Astrocyte (in vitro differentiated cells and primary cell): ENCODE data around the gene IL10RB. TPM values are rescaled to one million over a fixed set of nuclear protein-coding genes. Genes with fewer than 3 reads are reported as not detected.

ENCODE experiments used
- DNase-seq: peaks from one replicate; pipeline ENCODE4 v3.0.0-alpha.2; 2010; ENCODE audit warnings: low read depth
- FAIRE-seq: peaks from 2 replicates; lab custom pipeline; 2011; peaks lifted over from hg19 to GRCh38; lab: Jason Lieb, UNC
- H2AFZ ChIP-seq: 2 replicates; pipeline ENCODE4 v1.6.0; 2012; ENCODE audit warnings: low read depth, low read length, inconsistent platforms
- H3K27ac ChIP-seq: 2 replicates; pipeline ENCODE4 v1.5.1; 2011; ENCODE audit warnings: low read depth, low read length, inconsistent platforms
- H3K27me3 ChIP-seq: 2 replicates; pipeline ENCODE4 v1.6.0; 2011; ENCODE audit warnings: low read length, inconsistent platforms; ENCODE audit not compliant: insufficient read depth
- H3K36me3 ChIP-seq: 2 replicates; pipeline ENCODE4 v1.5.1; 2011; ENCODE audit warnings: low read length, inconsistent platforms; ENCODE audit not compliant: insufficient read depth
- H3K4me1 ChIP-seq: 2 replicates; pipeline ENCODE4 v1.5.1; 2011; ENCODE audit warnings: low read length, inconsistent platforms; ENCODE audit not compliant: insufficient read depth
- H3K4me2 ChIP-seq: 2 replicates; pipeline ENCODE4 v1.6.0; 2012; ENCODE audit warnings: low read length, inconsistent platforms
- H3K4me3 ChIP-seq: 2 replicates; pipeline ENCODE4 v1.5.1; 2011; ENCODE audit warnings: low read depth, mild to moderate bottlenecking, low read length, inconsistent platforms; ENCODE audit not compliant: insufficient read depth
- H3K79me2 ChIP-seq: 2 replicates; pipeline ENCODE4 v1.6.0; 2012; ENCODE audit warnings: mild to moderate bottlenecking, low read length, inconsistent platforms; ENCODE audit not compliant: insufficient read depth
- H3K9ac ChIP-seq: 2 replicates; pipeline ENCODE4 v1.6.0; 2012; ENCODE audit warnings: mild to moderate bottlenecking, low read length, inconsistent platforms
- H3K9me3 ChIP-seq: 2 replicates; pipeline ENCODE4 v1.5.1; 2012; ENCODE audit warnings: low read depth, mild to moderate bottlenecking, low read length, inconsistent platforms; ENCODE audit not compliant: insufficient read depth
- H4K20me1 ChIP-seq: 2 replicates; pipeline ENCODE4 v1.6.0; 2012; ENCODE audit warnings: low read length, inconsistent platforms; ENCODE audit not compliant: insufficient read depth
- H3K27ac Mint-ChIP-seq: one replicate; pipeline ENCODE4 v1.8.0; 2021; ENCODE audit warnings: mild to moderate bottlenecking, mixed read lengths; ENCODE audit not compliant: unreplicated experiment
- H3K27me3 Mint-ChIP-seq: one replicate; pipeline ENCODE4 v1.8.0; 2021; ENCODE audit warnings: low read depth, mixed read lengths; ENCODE audit not compliant: unreplicated experiment
- H3K36me3 Mint-ChIP-seq: one replicate; pipeline ENCODE4 v1.8.0; 2021; ENCODE audit warnings: low read depth, mixed read lengths; ENCODE audit not compliant: unreplicated experiment
- H3K4me1 Mint-ChIP-seq: one replicate; pipeline ENCODE4 v1.8.0; 2021; ENCODE audit warnings: low read depth, mixed read lengths; ENCODE audit not compliant: unreplicated experiment
- H3K4me3 Mint-ChIP-seq: one replicate; pipeline ENCODE4 v1.8.0; 2021; ENCODE audit warnings: mild to moderate bottlenecking, moderate library complexity, mixed read lengths; ENCODE audit not compliant: unreplicated experiment
- H3K9me3 Mint-ChIP-seq: one replicate; pipeline ENCODE4 v1.8.0; 2021; ENCODE audit warnings: mild to moderate bottlenecking, mixed read lengths; ENCODE audit not compliant: unreplicated experiment
- CTCF ChIP-seq: IDR thresholded peaks from 2 replicates; pipeline ENCODE4 v1.5.1; 2011; ENCODE audit warnings: low read depth, mild to moderate bottlenecking, inconsistent platforms, low read length, moderate library complexity; ENCODE audit not compliant: insufficient read depth
- EZH2 ChIP-seq: IDR thresholded peaks from 2 replicates; pipeline ENCODE4 v1.6.1; 2012; ENCODE audit warnings: mild to moderate bottlenecking, low read length, inconsistent platforms; ENCODE audit not compliant: insufficient read depth
- total RNA-seq: library from RNA; stranded (reverse); gene quantifications from 2 replicates; pipeline ENCODE4 v1.2.1, GENCODE V29; 2021

IL10RB gene
- total RNA-seq, 1 donor from 2014 or later, result 14.0 TPM

DNA sequence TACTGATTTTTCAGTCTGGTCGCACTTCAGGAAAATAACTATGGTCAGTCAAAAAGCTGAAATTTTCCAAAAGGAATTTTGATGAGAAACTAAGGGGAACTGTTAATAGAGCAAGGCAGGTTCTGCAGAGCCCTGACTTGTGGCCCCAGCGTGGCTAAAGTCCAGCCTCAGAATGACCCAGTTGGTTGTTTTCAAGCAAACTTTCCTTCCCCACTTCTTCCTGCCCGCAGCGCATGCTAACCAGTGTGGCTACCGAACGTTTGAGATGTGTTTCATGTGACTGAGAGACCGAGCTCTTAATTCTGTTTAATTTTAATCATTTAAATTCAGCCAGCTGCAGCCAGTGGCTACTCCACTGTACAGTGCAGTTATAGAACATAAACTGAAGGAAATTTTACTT is 6.2 kb upstream of the IL10RB start:
- FAIRE-seq, result no peak
- H3K9me3 Mint-ChIP-seq, result peaks cover 3% of the 10 kb centered on the region

GRCh38 chr21:33261635-33262034 is 4.5 kb upstream of the IL10RB start:
- no peak overlapping the region for H3K9ac ChIP-seq
- no peaks in the 10 kb centered on the region for H3K9me3 ChIP-seq
- H3K79me2 ChIP-seq, result peaks cover under 1% of the 10 kb centered on the region
- no peaks in the 10 kb centered on the region for H3K27me3 ChIP-seq
- no peak overlapping the region for H3K4me3 ChIP-seq
- H3K27ac Mint-ChIP-seq, result no peak overlapping the region
- H3K36me3 Mint-ChIP-seq, result peaks cover 25% of the 10 kb centered on the region
- H3K4me2 ChIP-seq, result no peak overlapping the region
- peaks cover 7% of the 10 kb centered on the region for H3K4me1 Mint-ChIP-seq
- H3K27me3 Mint-ChIP-seq, result no peaks in the 10 kb centered on the region
- peaks cover 3% of the 10 kb centered on the region for H3K9me3 Mint-ChIP-seq
- H4K20me1 ChIP-seq, result peaks cover 6% of the 10 kb centered on the region
- no peak overlapping the region for H2AFZ ChIP-seq
- no peak overlapping the region for H3K27ac ChIP-seq
- TF ChIP-seq EZH2 (no peak), CTCF (no peak)
- H3K4me1 ChIP-seq, result peaks cover 5% of the 10 kb centered on the region
- peaks cover 6% of the 10 kb centered on the region for H3K36me3 ChIP-seq
- H3K4me3 Mint-ChIP-seq, result no peak overlapping the region
- FAIRE-seq (no peak), DNase-seq (peak; percentile 52)

More for the DNA sequence above, 6.2 kb upstream of the IL10RB start:
- Histone ChIP-seq H4K20me1 (peaks cover 6% of the 10 kb centered on the region), H2AFZ (no peak overlapping the region), H3K27me3 (no peaks in the 10 kb centered on the region), H3K79me2 (no peaks in the 10 kb centered on the region), H3K4me2 (no peak overlapping the region), H3K36me3 (peaks cover 6% of the 10 kb centered on the region), H3K9ac (no peak overlapping the region), H3K4me3 (no peak overlapping the region), H3K4me1 (no peaks in the 10 kb centered on the region), H3K27ac (no peak overlapping the region), H3K9me3 (no peaks in the 10 kb centered on the region)
- Mint-ChIP-seq H3K4me1 (peaks cover 7% of the 10 kb centered on the region), H3K4me3 (no peak overlapping the region), H3K36me3 (peaks cover 33% of the 10 kb centered on the region), H3K27me3 (no peaks in the 10 kb centered on the region), H3K27ac (no peak overlapping the region)
- TF ChIP-seq CTCF (no peak), EZH2 (no peak)
- DNase-seq, result no peak

DNA sequence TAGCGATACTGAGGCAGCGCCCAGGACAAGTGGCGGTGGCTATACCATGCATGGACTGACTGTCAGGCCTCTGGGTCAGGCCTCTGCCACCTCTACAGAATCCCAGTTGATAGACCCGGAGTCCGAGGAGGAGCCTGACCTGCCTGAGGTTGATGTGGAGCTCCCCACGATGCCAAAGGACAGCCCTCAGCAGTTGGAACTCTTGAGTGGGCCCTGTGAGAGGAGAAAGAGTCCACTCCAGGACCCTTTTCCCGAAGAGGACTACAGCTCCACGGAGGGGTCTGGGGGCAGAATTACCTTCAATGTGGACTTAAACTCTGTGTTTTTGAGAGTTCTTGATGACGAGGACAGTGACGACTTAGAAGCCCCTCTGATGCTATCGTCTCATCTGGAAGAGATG is 3.2 kb upstream of the IL10RB start:
- Histone ChIP-seq H3K4me1 (peaks cover 5% of the 10 kb centered on the region), H3K36me3 (peaks cover 6% of the 10 kb centered on the region), H2AFZ (no peak overlapping the region), H4K20me1 (peaks cover 6% of the 10 kb centered on the region), H3K79me2 (peaks cover 5% of the 10 kb centered on the region), H3K9me3 (no peaks in the 10 kb centered on the region), H3K9ac (no peak overlapping the region), H3K27me3 (no peaks in the 10 kb centered on the region), H3K4me3 (no peak overlapping the region), H3K27ac (no peak overlapping the region), H3K4me2 (no peak overlapping the region)
- Mint-ChIP-seq H3K36me3 (peaks cover 13% of the 10 kb centered on the region), H3K9me3 (no peaks in the 10 kb centered on the region), H3K27me3 (no peaks in the 10 kb centered on the region), H3K4me3 (no peak overlapping the region), H3K4me1 (peaks cover 14% of the 10 kb centered on the region), H3K27ac (no peak overlapping the region)
- TF ChIP-seq CTCF, result no peak
- no peak for TF ChIP-seq EZH2
- DNase-seq, result no peak
- FAIRE-seq, result no peak
